Upper lobe of left lung (tissue), 6 donors: ENCODE measurements around the gene CCDC138. TPM values are rescaled to one million over a fixed set of nuclear protein-coding genes. Genes with fewer than 3 reads are reported as not detected.

Experiments used
- ATAC-seq, 2 donors: fragments of 200-7000 bp; cut with Tn5 transposase; one replicate each; pipeline ENCODE4 v1.9.1; 2022; ENCODE audit warnings: mild to moderate bottlenecking in 2 of 2, moderate library complexity in 2 of 2; ENCODE audit not compliant: low FRiP score in 2 of 2
- DNase-seq, 2 donors: peaks; one replicate each; pipeline ENCODE4 v3.0.0-alpha.2; 2019 to 2020
- H3K27ac ChIP-seq, 4 donors: fragments of 200-600 bp; sonication (generic); one replicate each; pipeline ENCODE4 v1.5.1; 2016 to 2019
- H3K27me3 ChIP-seq, 4 donors: fragments of 200-600 bp; sonication (generic); one replicate each; pipeline ENCODE4 v1.5.1; 2017 to 2019
- H3K36me3 ChIP-seq, 4 donors: fragments of 200-600 bp; sonication (generic); one replicate each; pipeline ENCODE4 v1.5.1; 2016 to 2019
- H3K4me1 ChIP-seq, 4 donors: fragments of 200-600 bp; sonication (generic); one replicate each; pipeline ENCODE4 v1.5.1; 2018 to 2019
- H3K4me3 ChIP-seq, 4 donors: fragments of 200-600 bp; sonication (generic); one replicate each; pipeline ENCODE4 v1.5.1; 2017 to 2019; ENCODE audit warnings: mild to moderate bottlenecking in 2 of 4, moderate library complexity in 1 of 4
- H3K9me3 ChIP-seq, 4 donors: fragments of 200-600 bp; sonication (generic); one replicate each; pipeline ENCODE4 v1.5.1; 2018 to 2019
- EP300 ChIP-seq, 4 donors: sonication (generic); formaldehyde crosslinking; IDR thresholded peaks; one replicate each; pipeline ENCODE4 v1.5.1; 2017; ENCODE audit warnings: antibody characterized with exemption in 4 of 4, control low read depth in 2 of 4
- POLR2A ChIP-seq, 4 donors: fragments of 450-650 bp; IDR thresholded peaks; one replicate each; pipeline ENCODE4 v1.5.1; 2016 to 2017; ENCODE audit warnings: antibody characterized with exemption in 4 of 4, mild to moderate bottlenecking in 2 of 4
- POLR2AphosphoS5 ChIP-seq, 2 donors: sonication (generic); formaldehyde crosslinking; IDR thresholded peaks; one replicate each; pipeline ENCODE4 v1.5.1; 2017; ENCODE audit warnings: antibody characterized with exemption in 2 of 2
- WGBS, 2 donors: methylation state at CpG; one replicate each; pipeline ENCODE4 v1.1.5; 2017 to 2018; 5-methylcytosine and 5-hydroxymethylcytosine counted together
- total RNA-seq, 6 donors: library from RNA; depleted of rRNA in 4 of 6; stranded (reverse); fragments of >200 nt in 4 of 6; gene quantifications; one replicate each; pipeline versions ENCODE4 v1.1.0 to v1.2.1, GENCODE V29; 2016 to 2021
- TF ChIP-seq, protein P1 (sequence below), 6 experiments: fragments of 450-650 bp in 4 of 6; fragments of 200-600 bp in 2 of 6; sonication (generic) in 2 of 6; IDR thresholded peaks; one replicate each; pipeline ENCODE4 v1.5.1; 2016 to 2019; ENCODE audit warnings: antibody characterized with exemption in 6 of 6
- donor health status: DM: no; HTN: no; CAD: no; lungs with moderate emphysema.
- donor health status: DM: no; HTN: yes; CAD: no; lungs with severe emphysema.

CCDC138 gene
- total RNA-seq, 6 donors from 2014 or later, result 2.4 to 16.3 (median 3.2) TPM

GRCh38 chr2:108898315-108899082 lies 111.9 kb downstream of the CCDC138 start:
- WGBS, 2 donors, result 73 to 88% methylated on average over 1 of the region's 1 CpG
- ATAC-seq, result no peak
- H3K27me3 ChIP-seq, result no peaks in the 10 kb centered on the region

GRCh38 chr2:108904680-108905079 lies 118.1 kb downstream of the CCDC138 start:
- ATAC-seq, result no peak
- Histone ChIP-seq H3K4me3 (no peak overlapping the region), H3K27me3 (no peaks in the 10 kb centered on the region), H3K27ac (no peak overlapping the region), H3K4me1 (no peaks in the 10 kb centered on the region), H3K36me3 (no peaks in the 10 kb centered on the region), H3K9me3 (no peaks in the 10 kb centered on the region)
- DNase-seq, result no peak
- no peak for TF ChIP-seq POLR2AphosphoS5 (IDR thresholded peaks at IDR 0.05)
- TF ChIP-seq, protein P1, sequence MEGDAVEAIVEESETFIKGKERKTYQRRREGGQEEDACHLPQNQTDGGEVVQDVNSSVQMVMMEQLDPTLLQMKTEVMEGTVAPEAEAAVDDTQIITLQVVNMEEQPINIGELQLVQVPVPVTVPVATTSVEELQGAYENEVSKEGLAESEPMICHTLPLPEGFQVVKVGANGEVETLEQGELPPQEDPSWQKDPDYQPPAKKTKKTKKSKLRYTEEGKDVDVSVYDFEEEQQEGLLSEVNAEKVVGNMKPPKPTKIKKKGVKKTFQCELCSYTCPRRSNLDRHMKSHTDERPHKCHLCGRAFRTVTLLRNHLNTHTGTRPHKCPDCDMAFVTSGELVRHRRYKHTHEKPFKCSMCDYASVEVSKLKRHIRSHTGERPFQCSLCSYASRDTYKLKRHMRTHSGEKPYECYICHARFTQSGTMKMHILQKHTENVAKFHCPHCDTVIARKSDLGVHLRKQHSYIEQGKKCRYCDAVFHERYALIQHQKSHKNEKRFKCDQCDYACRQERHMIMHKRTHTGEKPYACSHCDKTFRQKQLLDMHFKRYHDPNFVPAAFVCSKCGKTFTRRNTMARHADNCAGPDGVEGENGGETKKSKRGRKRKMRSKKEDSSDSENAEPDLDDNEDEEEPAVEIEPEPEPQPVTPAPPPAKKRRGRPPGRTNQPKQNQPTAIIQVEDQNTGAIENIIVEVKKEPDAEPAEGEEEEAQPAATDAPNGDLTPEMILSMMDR (IDR thresholded peaks at IDR 0.05), result no peak
- no peak for TF ChIP-seq EP300 (IDR thresholded peaks at IDR 0.05)
- TF ChIP-seq POLR2A (IDR thresholded peaks at IDR 0.05), result no peak
- 76 to 77% methylated on average over 3 of the region's 3 CpGs for WGBS, 2 donors

More at GRCh38 chr2:108898315-108899082, 111.9 kb downstream of the CCDC138 start:
- H3K27ac ChIP-seq, result no peak overlapping the region
- TF ChIP-seq POLR2AphosphoS5 (IDR thresholded peaks at IDR 0.05) (no peak), EP300 (IDR thresholded peaks at IDR 0.05) (no peak), POLR2A (IDR thresholded peaks at IDR 0.05) (no peak)
- TF ChIP-seq, protein P1 (IDR thresholded peaks at IDR 0.05), result no peak
- no peaks in the 10 kb centered on the region for H3K4me1 ChIP-seq
- H3K9me3 ChIP-seq, result no peaks in the 10 kb centered on the region
- no peaks in the 10 kb centered on the region for H3K36me3 ChIP-seq
- H3K4me3 ChIP-seq, result no peak overlapping the region
- DNase-seq, result no peak

GRCh38 chr2:108905176-108905575 lies 118.6 kb downstream of the CCDC138 start:
- H3K27ac ChIP-seq, result no peak overlapping the region
- H3K4me3 ChIP-seq, result no peak overlapping the region
- WGBS, 2 donors, result 60% methylated on average over 3 of the region's 3 CpGs; no CpG with 5 or more reads in 1 of the 2 donors
- DNase-seq, result no peak
- ATAC-seq, result no peak
- no peaks in the 10 kb centered on the region for H3K9me3 ChIP-seq
- TF ChIP-seq POLR2AphosphoS5 (IDR thresholded peaks at IDR 0.05), result no peak
- TF ChIP-seq POLR2A (IDR thresholded peaks at IDR 0.05), result no peak
- no peak for TF ChIP-seq EP300 (IDR thresholded peaks at IDR 0.05)
- TF ChIP-seq, protein P1 (IDR thresholded peaks at IDR 0.05), result no peak
- H3K36me3 ChIP-seq, result no peaks in the 10 kb centered on the region
- no peaks in the 10 kb centered on the region for H3K27me3 ChIP-seq
- H3K4me1 ChIP-seq, result no peaks in the 10 kb centered on the region

- Histone ChIP-seq H3K27ac (no peak overlapping the region), H3K36me3 (no peaks in the 10 kb centered on the region), H3K4me3 (no peak overlapping the region), H3K4me1 (no peaks in the 10 kb centered on the region), H3K9me3 (no peaks in the 10 kb centered on the region), H3K27me3 (no peaks in the 10 kb centered on the region)
- TF ChIP-seq POLR2AphosphoS5 (IDR thresholded peaks at IDR 0.05), result no peak
- TF ChIP-seq EP300 (IDR thresholded peaks at IDR 0.05), result no peak
- ATAC-seq (no peak), DNase-seq (no peak)
- 81 to 83% methylated on average over 12 to 13 of the region's 13 CpGs for WGBS, 2 donors
Measured at GRCh38 chr2:108905906-108906305, 119.3 kb downstream of the CCDC138 start.

DNA sequence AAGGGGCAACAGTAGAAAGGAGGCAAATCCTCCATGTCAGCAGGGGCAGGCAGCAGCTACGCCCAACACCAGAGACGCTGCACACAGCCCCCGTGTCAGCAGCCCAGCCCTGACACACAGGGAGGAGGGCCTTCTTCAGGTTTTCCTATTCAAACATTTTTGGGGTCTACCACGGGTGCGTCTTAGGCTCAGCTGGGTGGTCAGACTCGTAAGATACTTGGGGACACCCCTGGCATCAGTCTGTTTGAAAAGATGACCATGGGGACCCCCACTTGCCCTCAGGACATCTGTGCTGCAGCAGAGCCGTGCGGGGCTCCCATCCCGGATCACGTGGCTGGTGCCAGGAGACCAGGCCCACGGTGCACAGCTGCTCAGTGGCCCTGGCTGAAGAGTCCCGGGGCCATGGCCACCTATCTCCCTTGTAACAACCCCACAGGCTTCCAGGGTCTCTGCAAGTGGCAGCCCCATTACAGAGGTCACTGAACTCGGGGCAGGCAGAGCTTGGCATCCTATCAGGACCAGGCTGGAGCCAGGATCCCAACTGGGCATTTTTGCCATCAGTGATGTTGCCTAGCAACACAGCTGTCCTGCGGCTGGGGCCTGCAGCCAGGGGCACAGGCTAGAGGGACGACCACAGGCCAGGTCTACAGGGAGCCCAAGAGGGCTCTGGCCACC lies 120.0 kb downstream of the CCDC138 start:
- DNase-seq, result no peak
- 79% methylated on average over 5 to 6 of the region's 15 CpGs for WGBS, 2 donors
- H3K27ac ChIP-seq, result no peak overlapping the region
- no peaks in the 10 kb centered on the region for H3K36me3 ChIP-seq
- no peak for ATAC-seq
- H3K4me3 ChIP-seq, result no peak overlapping the region
- no peaks in the 10 kb centered on the region for H3K27me3 ChIP-seq
- H3K9me3 ChIP-seq, result no peaks in the 10 kb centered on the region
- H3K4me1 ChIP-seq, result no peaks in the 10 kb centered on the region
- TF ChIP-seq EP300 (IDR thresholded peaks at IDR 0.05), result no peak
